ENCODE measurements around the gene CXADR.

CXADR gene

GRCh38 chr21:17467829-17468228, 45.0 kb upstream of the CXADR start (continued):
- TF ChIP-seq PATZ1 (CRISPR knock-in tag; IDR thresholded peaks at IDR 0.05; ENCODE audit: borderline replicate concordance) (no peak), ISL1 (CRISPR knock-in tag; IDR thresholded peaks at IDR 0.05) (no peak)

- TF ChIP-seq TCF4 (CRISPR knock-in tag; IDR thresholded peaks at IDR 0.05; ENCODE audit: borderline replicate concordance) (no peak), ESRRG (CRISPR knock-in tag; IDR thresholded peaks at IDR 0.05) (no peak), ARNTL (CRISPR knock-in tag; IDR thresholded peaks at IDR 0.05; ENCODE audit: borderline replicate concordance, low read depth) (no peak), PATZ1 (CRISPR knock-in tag; IDR thresholded peaks at IDR 0.05; ENCODE audit: borderline replicate concordance) (no peak), RARB (CRISPR knock-in tag; IDR thresholded peaks at IDR 0.05) (no peak), BACH2 (CRISPR knock-in tag; IDR thresholded peaks at IDR 0.05; ENCODE audit: borderline replicate concordance) (no peak), CSDC2 (CRISPR knock-in tag; IDR thresholded peaks at IDR 0.05) (no peak), SNAI2 (CRISPR knock-in tag; IDR thresholded peaks at IDR 0.05) (no peak), ZNF70 (CRISPR knock-in tag; IDR thresholded peaks at IDR 0.05) (no peak), TSHZ2 (CRISPR knock-in tag; IDR thresholded peaks at IDR 0.05) (no peak), GLIS3 (CRISPR knock-in tag; IDR thresholded peaks at IDR 0.05) (no peak), CSRNP3 (CRISPR knock-in tag; IDR thresholded peaks at IDR 0.05) (no peak), ZC3H10 (CRISPR knock-in tag; IDR thresholded peaks at IDR 0.05) (no peak), OSR1 (CRISPR knock-in tag; IDR thresholded peaks at IDR 0.05) (no peak), ISL1 (CRISPR knock-in tag; IDR thresholded peaks at IDR 0.05) (no peak), ZFP30 (CRISPR knock-in tag; IDR thresholded peaks at IDR 0.05) (no peak), POU6F1 (CRISPR knock-in tag; IDR thresholded peaks at IDR 0.05; ENCODE audit: borderline replicate concordance, low read depth) (no peak), TOX (CRISPR knock-in tag; IDR thresholded peaks at IDR 0.05; ENCODE audit: borderline replicate concordance) (no peak)
- ATAC-seq = no peak
Observed at GRCh38 chr21:17468698-17469097, 44.1 kb upstream of the CXADR start.

GRCh38 chr21:17469727-17470126, 43.1 kb upstream of the CXADR start:
- ATAC-seq = no peak
- TF ChIP-seq TOX (CRISPR knock-in tag; IDR thresholded peaks at IDR 0.05; ENCODE audit: borderline replicate concordance) = no peak
- TF ChIP-seq CREB5 (CRISPR knock-in tag; IDR thresholded peaks at IDR 0.05; ENCODE audit: low read depth) = no peak
- no peak for TF ChIP-seq ZFP3 (CRISPR knock-in tag; IDR thresholded peaks at IDR 0.05)
- no peak for TF ChIP-seq CSRNP3 (CRISPR knock-in tag; IDR thresholded peaks at IDR 0.05)
